Epidermal melanocyte (primary cell): ENCODE results near the gene TRIM5.
"Not testable (repeated sequence)": the region's sequence is repeated elsewhere in the genome, so short reads cannot be mapped to it uniquely, and the experiment has no call there.

Experiments
- DNase-seq: peaks from one replicate; pipeline ENCODE4 v3.0.0; 2011; ENCODE audit warnings: low spot score; ENCODE audit not compliant: insufficient read length

The TRIM5 gene

DNA sequence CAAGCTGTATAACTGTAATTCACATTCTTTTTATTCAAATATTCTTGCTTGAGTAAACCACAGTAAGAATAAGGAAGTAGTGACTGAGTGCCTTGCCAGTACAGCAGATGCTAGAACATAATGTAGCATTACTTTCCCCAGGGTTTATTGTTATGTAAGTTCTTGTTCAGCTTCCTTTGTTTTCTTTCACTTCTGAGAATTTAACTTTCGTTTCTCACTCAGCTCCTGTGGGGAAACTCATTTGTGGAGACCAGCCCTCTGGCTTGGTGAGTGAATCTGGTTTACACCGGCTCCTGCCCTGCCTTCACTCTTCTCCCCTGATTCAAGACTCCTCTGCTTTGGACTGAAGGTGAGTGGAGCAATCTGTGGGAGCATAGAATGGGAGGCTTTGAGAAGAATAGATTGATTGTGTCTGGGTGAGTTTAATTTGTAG, 4.7 kb upstream of the TRIM5 start, which contains the start of gene TRIM22:
Gene TRIM22 (plus strand): TSS at position 240 of the 433 bp plus-strand sequence. CDS start 6,443 bp downstream, outside the sequence.
- DNase-seq, result no peak

DNA sequence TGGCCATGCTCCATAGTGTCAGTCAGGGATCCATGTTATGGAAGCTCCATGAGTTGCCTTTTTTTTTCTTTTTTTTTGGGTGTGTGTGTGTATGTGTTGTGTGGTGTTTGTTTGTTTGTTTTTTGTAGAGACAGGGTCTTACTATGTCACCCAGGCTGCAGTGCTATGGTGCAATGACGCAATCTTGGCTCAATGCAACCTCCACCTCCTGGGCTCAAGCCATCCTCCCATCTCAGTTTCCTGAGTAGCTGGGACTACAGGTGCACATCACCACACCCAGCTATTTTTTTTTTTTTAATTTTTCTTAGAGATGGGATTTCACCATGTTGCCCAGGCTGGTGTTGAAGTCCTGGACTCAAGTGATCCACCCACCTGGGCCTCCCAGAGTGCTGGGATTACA, 3.6 kb upstream of the TRIM5 start:
- no peak for DNase-seq

DNA sequence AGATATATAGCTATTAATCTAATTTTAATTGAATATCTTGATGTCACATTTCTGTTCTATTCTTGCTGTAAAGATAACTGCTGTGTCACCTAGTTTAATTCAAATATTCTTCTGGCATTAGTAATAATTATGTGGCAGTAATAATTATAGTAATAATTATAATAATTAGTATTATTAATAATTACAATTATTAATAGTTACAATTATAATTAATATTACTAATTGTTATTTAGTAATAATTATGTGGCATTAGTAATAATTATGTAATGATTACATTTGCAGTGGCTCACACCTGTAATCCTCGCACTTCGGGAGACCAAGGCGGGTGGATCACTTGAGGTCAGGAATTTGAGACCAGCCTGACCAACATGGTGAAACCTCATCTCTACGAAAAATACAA, 1.6 kb upstream of the TRIM5 start:
- DNase-seq, result no peak

DNA sequence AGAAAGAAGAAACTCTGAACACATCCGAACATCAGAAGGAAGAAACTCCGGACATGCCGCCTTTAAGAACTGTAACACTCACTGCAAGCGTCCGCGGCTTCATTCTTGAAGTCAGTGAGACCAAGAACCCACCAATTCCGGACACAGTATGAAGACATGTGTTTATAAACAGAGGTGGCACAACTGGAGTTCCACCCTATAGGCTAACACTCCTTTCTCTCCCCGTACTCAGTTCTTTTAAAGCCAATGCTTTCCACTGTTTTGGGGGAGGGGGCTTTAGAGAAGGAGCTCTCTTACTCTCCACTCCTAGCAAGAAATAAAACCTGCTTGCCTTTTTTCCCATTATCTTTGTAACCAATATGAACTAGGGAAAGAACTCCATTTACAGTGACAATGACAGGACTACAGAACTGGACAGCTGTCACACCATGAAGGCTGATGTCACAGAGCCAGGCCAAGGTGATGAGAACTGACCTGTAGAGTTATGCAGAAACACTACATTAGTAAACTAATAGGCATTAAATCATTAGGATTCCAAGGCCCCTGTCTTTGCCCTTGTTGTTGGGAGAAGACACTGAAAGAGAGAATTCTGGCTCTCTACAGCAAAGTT, 733 bp downstream of the TRIM5 start:
- DNase-seq, result no peak

DNA sequence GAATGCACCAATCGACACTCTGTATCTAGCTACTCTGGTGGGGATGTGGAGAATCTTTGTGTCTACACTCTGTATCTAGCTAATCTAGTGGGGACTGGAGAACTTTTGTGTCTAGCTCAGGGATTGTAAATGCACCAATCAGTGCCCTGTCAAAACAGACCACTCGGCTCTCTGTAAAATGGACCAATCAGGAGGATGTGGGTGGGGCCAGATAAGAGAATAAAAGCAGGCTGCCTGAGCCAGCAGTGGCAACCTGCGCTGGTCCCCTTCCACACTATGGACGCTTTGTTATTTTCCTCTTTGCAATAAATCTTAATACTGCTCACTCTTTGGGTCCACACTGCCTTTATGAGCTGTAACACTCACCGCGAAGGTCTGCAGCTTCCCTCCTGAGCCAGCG, 1.3 kb downstream of the TRIM5 start:
- DNase-seq, result not testable (repeated sequence)

DNA sequence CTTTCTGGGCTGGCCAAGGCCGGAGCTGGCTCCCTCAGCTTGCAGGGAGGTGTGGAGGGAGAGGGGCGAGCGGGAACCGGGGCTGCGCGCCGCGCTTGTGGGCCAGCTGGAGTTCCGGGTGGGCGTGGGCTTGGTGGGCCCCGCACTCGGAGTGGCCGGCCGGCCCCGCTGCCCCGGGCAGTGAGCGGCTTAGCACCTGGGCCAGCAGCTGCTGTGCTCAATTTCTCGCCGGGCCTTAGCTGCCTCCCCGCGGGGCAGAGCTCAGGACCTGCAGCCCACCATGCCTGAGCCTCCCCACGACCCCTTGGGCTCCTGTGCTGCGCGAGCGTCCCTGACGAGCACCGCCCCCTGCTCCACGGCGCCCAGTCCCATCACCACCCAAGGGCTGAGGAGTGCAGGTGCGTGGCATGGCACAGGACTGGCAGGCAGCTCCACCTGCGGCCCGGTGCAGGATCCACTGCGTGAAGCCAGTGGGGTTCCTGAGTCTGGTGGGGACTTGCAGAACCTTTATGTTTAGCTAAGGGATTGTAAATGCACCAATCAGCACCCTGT, 1.9 kb downstream of the TRIM5 start:
- not testable (repeated sequence) for DNase-seq

DNA sequence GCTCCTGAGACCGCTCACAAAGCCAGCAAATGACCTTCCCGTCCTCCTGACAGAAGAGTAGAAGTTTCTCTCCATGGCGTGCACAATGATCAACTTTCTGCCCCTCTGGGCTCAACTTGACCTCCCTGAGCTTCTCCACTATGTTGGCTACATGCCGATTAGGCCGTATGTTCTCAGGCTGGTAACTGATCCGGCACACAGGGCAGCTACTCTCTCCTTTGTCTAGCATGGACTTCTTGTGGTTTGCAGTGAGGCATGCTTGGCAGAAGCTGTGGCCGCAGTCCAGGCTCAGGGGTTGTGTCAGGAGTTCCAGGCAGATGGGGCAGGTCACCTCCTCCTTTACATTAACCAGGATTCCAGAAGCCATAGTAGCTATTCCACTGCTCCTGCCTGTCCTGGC, 5.1 kb downstream of the TRIM5 start:
- no peak for DNase-seq

DNA sequence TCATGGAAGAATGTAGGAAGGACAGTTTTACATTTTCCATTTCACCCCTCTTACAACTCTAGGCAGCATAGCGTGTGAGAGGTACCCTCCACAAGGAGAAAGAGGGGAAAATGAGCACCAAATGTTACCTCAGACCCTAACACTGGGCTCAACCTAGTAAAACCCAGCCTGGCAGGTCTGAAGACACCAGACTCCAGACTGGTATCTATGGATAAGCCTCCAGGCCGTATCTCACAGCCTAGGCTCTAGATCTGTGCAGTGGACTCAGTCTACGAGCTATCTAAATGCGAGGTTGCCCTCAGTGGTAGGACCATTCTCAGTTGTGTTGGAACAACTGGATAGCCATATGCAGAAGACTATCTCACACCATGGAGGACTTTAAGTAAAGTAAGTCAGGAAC, 10.5 kb downstream of the TRIM5 start:
- DNase-seq, result no peak

DNA sequence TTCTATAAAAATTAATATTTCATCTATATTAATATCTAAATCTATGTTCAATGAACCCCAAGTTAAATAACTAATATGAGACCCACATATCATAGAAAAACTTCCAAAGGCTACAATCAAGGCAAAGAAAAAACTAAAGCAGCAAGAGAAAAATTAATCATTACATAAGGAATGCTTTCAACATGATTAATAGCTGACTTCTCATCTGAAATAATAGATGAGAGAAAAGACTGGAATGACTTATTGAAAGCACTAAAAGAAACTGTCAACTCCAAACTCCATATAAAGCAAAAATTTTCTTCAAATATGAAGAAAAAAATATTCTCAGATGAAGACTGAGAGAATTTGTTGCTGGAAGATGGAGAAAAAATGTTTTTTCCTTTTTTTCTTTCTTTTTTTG, 13.0 kb downstream of the TRIM5 start:
- no peak for DNase-seq

DNA sequence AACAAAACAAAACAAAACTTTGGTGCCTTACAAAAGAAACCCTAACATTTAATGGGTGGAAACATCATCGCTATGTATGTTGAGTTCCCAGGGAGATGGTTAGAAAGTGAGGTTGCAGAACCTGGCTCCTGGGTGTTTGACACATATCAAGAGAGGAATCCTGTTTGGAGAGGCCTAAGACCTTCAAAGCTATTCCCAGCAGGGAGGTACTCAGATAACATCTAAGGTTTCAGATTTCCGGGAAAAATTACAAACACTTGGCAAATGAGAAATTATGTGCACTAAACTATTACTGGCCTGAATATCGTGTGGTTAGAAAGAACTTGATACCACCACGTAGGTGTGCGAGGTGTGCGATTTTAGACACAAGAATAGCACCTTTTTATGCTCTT, 18.5 kb downstream of the TRIM5 start:
- DNase-seq, result no peak

DNA sequence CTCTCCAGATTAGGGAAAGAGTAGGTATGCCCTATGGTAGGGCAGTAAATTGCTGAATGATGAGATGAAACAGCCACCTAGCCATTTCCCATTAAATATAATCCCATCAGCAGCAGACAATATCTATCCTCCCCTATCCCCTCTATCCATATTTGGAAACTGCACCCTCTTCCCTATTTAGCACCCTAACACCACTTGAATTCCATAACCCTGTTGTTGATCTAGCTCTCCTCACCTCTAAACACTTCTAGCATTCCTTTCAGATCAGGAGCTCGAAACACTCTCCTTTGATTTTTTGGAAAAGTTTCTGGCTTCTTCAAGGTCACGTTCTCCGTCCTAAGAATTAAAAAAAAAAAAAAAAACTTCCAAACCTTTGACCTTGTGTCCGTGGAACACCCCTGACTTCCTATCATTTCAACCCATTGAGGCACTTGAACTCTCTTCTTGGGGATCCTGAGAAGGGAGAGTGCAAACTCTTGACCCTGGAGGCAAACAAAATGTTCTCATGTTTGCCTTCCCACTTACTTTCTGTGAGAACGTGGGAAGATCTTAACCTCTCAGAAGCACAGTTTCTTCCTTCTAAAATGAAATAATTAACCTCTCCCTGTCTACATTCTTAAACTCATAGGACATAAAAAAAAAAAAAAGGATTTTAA, 19.0 kb downstream of the TRIM5 start:
- DNase-seq, result no peak

DNA sequence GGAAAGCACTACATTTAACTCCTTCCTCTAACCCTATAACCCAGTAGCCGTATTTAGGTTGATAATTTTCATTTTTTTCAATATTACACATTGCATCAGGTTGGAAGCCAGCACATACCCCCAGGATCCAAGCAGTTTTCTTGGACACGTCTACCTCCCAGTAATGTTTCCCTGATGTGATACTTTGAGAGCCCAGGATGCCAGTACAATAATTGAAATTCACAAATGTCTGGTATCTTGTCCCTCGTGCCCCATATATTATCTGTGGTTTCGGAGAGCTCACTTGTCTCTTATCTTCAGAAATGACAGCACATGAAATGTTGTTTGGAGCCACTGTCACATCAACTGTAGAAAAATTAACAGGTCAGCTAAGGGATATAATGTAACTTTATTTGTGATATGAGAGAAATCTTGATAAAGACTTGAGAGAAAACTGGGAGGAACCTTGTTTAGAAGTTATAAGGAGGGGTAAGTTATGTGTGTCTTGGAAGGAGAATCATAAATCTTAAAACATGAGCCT, 19.8 kb downstream of the TRIM5 start:
- DNase-seq, result no peak

DNA sequence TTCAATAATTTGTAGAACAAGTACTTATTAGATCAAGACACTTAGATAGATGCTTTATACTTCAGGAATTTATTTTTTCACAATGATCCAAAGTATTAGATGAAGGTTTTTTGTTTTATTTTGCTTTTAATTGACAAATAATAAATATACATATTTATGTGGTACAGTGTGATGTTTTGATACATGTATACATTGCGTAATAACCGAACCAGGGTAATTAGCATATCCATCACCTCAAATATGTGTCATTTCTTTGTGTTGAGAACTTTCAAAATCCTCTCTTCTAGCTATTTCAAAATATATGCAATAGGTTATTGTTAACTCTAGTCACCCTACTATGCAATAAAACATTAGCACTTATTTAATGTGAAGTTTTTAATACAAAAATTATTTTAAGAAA, 21.4 kb downstream of the TRIM5 start:
- no peak for DNase-seq

DNA sequence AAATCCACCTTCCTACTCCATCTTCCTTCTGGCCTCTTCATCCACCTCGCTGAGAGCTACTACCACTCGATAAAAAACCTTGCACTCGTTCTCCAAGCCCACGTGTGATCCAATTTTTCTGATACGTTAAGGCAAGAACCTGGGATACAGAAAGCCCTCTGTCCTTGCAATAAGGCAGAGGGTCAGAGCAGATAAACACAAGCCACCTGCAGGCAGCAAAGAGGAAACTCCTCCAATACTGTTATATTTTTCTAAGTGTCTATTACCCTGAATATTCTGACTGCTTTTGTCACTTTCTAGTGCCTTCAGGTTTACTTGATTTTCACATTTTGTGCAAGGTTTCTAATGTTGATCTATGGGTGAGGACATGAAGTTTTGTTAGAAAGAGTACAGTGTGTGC, 26.6 kb downstream of the TRIM5 start:
- no peak for DNase-seq

DNA sequence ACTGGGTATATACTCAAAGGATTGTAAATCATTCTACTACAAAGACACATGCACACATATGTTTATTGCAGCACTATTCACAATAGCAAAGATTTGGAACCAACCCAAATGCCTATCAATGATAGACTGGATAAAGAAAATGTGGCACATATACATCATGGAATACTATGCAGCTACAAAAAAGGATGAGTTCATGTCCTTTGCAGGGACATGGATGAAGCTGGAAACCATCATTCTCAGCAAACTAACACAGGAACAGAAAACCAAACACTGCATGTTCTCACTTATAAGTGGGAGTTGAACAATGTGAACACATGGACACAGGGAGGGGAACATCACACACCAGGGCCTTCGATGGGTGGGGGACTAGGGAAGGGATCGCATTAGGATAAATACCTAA, 27.9 kb downstream of the TRIM5 start:
- not testable (repeated sequence) for DNase-seq

DNA sequence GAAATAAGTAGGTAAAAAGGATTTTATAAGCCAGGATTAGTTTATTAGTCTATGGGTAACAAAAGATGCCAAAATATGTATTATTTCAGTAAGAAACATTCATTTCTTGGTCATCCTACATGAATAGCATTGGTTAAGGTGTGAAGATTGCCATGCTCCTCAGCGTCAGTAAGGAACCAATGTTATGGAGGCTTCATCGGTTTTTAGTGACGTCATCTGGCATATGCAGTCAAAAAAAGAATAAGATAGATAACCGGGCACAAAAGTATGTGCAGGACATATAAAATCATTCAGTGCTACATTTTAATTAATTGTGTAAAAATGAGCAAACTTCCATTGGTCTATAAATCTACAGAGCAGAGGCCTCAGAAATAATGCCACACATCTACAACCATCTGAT, 29.4 kb downstream of the TRIM5 start:
- no peak for DNase-seq

DNA sequence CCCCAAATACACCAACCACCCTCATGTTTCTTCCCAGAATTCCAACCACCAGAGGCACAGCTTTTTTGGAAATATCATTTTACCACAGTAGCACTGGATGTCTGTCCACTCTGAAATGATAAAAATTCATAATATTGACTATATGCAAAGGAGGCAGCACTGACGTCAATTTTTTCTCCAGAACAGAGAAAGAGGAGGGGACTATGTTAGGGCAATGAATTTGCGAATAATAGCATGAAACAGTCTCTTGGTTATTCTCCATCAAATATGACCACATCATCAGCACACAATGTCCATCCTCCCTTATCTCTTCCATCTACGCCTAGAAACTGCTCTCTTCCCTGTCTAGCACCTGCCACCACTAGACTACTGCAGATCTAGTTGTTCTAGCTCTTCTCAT, 38.7 kb downstream of the TRIM5 start:
- no peak for DNase-seq

DNA sequence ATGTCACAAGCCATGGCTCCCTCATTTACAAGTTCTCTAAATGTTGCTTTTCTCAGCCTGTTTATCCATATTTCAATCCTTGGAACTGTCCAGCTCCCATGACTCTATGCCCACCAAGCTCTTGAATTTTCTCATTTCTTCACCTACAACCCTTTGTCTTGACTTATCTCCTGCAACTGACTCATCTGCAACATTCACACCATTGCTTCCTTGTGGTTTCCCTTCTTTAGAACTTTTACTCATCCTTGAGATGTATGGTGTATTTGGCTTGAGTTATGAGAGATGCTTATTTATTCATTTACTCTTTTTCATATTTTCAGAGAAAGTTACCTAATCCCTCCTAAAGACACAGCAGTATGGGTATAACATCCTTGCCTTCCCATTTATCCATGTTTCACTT, 41.3 kb downstream of the TRIM5 start:
- no peak for DNase-seq

DNA sequence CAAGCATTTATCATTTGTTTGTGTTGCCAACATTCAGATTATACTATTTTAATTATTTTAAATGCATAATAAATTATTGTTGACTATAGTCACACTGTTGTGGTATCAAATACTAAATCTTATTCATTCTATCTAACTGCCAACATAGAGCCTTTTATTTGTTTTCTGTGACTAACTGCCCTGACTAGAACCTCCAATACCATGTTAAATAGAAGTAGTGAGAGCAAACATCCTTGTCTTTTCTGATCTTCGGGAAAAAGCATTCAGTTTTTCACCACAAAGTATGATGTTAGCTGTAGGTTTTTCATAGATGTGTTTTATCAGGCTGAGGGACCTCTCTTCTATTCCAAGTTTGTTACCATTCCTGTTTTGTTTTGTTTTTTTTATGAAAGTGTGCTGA, 44.9 kb downstream of the TRIM5 start:
- DNase-seq, result no peak

DNA sequence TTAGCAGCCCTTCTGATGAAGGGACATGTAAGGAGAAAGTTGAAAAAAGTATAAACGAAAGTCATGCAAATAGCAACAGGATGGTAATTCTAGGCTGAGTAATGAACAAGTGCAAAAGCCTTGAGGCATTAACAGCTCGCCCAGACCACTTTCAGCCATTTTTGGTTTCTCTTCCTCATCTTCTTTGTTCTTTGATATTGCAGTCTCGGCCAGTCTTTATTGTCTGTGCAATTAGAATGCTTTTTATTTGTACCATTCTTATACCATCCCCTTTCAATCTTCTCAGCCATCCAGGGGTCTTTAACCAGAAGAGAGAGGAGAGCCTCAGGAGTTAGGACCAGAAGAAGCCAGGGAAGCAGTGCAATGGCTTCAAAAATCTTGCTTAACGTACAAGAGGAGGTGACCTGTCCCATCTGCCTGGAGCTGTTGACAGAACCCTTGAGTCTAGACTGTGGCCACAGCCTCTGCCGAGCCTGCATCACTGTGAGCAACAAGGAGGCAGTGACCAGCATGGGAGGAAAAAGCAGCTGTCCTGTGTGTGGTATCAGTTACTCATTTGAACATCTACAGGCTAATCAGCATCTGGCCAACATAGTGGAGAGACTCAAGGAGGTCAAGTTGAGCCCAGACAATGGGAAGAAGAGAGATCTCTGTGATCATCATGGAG, 52.8 kb downstream of the TRIM5 start:
- DNase-seq, result no peak

DNA sequence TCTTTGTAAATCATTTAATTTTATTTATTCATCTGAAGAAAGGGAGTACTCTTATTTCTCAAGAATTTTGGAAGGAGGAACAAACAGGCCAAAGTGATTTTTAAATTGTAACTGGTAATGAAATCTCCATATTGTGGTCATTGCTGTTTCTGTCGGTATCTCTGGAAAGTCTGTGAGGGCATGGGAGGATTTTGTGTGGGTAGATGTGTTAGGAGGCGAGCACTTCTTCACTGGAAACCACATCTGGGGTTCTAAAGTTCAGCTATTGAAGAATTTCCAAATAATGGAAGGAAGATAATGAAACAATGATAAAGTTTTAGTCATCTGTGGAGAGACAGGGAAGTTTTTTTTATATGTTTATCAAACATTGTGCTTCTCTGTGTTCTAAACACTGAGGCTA, 53.5 kb downstream of the TRIM5 start:
- DNase-seq, result no peak

DNA sequence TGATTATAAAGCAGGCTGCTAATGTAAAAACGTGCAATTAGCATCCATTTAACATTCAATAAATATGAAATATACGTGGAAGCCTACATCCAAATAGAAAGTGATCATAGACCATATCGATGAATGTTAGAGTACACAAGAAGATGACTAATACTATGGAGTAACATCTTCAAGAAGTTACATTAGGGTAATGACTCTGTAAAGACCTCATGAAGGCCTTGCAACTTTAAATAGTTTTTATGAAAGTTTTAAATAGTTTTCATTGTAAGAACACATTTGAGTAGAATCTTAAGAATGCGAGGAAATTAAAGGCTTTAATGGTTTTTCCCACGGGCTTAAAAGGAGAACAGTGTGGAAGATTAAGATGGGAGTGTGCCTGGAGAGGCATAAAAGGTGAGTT, 58.7 kb downstream of the TRIM5 start:
- no peak for DNase-seq
